RPMI8226 (cell line): ENCODE results near the gene LIPT1.
"Not testable (repeated sequence)": the region's sequence is repeated elsewhere in the genome, so short reads cannot be mapped to it uniquely, and the experiment has no call there.

ENCODE experiments used
- DNase-seq: peaks from one replicate; pipeline ENCODE4 v3.0.0-alpha.2; 2015

The LIPT1 gene

DNA sequence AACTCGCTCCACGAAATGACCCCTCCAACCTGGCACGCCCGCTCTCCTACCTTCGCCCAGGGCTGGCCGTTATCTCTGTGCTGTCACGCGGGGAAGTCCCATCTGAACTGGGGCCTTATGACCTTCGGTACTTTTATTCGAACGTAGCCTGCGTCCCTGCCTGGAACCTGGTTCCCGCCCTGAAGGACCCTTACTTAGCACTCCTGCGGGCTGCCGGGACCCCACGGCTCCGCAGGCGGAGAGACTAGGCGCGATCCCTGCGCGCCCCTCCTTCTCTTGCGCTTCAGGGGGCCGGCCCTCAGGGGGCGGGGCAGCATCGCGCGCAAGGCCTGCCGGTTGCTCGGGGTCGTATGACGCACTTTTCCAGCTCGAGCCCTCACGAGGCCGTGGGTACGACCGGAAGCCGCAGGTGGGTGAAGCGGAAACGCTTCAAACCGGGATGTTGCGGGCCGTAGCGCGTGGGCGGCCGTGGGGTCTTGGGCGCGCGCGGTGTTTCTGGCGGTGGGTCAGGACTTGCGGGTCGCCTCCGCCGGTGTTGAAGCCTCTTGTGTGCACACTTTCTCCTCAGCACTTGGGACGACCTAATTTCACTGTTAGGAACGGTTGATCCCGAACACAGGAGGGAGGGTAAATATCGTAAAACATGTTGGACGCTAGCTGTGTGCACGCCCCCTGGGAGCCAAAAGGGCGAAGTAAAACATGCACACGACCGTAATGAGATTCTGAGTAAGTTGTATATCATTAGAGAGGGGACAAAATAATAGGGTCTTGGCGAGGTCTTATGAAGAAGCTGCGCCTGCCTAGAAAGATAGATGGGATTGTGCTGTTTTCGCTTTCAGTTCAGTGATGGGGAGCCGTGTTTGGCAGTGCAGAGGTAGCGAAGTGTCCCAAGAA, at the start of gene LIPT1, which contains the start of gene TSGA10:
TSS of gene LIPT1 (plus strand) at position 325 of the 894 bp plus-strand sequence. CDS start 6,991 bp downstream, outside the sequence.
TSS of gene TSGA10 (minus strand) at position 300 of the 894 bp plus-strand sequence. CDS start 45,503 bp downstream, outside the sequence.
- peak; percentile 94 for DNase-seq

- no peak for DNase-seq
Observed at GRCh38 chr2:99106913-99107312, 47.9 kb upstream of the LIPT1 start.

DNA sequence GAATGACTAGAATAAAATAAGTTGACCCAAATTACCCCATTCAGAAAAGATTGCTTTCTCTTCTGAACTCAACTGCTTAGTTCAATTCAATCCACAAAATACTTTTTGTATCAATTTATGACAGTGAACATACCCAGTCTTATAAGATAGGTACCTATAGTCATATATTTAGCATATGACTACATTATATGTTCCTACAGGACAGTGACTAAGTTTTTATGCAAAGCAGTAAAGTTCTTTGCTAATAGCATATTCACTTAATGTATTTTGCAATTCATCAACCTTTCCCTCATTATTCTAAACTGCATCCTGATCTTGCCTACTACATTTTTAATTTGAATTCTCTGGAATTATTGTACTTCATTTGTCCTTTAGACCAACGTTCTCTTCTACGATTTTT, 43.5 kb upstream of the LIPT1 start:
- DNase-seq, result no peak

- no peak for DNase-seq
Observed at GRCh38 chr2:99111945-99112344, 42.8 kb upstream of the LIPT1 start.

DNA sequence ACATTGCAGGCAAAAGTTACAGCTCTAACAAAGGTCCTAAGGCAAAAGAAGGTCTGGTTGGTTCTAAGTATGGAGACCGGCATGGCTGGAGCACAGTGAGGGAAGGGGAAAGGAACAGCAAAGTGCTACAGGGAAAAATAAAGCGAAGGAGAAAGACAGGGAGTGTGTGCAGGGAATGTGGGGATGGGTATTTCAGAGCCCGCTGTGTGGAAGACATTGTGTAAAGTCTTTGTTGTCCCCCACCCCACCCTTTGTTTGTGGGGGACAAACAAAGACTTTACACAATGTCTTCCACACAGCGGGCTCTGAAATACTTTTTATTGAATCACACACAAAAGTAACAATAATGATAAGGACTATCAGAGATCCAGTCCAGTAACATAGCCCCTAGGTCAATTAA, 42.1 kb upstream of the LIPT1 start:
- no peak for DNase-seq

- DNase-seq, result no peak
Observed at GRCh38 chr2:99127981-99128380, 26.8 kb upstream of the LIPT1 start.

- not testable (repeated sequence) for DNase-seq
Observed at GRCh38 chr2:99135044-99135556, 19.7 kb upstream of the LIPT1 start.

DNA sequence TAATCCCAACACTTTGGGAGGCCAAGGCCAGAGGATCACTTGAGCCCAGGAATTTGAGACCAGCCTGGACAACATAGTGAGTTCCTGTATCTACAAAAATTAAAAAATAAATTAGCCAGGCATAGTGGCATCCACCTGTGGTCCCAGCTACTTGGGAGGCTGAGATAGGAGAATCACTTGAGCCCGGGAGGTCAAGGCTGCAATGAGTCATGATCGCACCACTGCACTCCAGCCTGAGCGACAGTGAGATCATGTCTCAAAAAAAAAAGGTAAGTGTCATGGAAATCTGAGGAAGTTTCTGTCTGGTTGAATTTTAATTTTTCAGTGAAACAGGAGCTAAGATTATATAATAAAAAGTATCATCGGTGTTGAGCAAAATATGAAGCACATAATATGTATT, 15.8 kb upstream of the LIPT1 start:
- DNase-seq, result no peak

- no peak for DNase-seq
Observed at GRCh38 chr2:99140056-99140859, 14.5 kb upstream of the LIPT1 start.

- no peak for DNase-seq
Observed at GRCh38 chr2:99140860-99141109, 14.0 kb upstream of the LIPT1 start.

GRCh38 chr2:99141110-99142108, 13.4 kb upstream of the LIPT1 start, which contains the start of gene C2orf15:
Gene C2orf15 (plus strand): TSS chr2:99141707. CDS start chr2:99150559, 8,852 bp downstream.
- peak; percentile 96 for DNase-seq

DNA sequence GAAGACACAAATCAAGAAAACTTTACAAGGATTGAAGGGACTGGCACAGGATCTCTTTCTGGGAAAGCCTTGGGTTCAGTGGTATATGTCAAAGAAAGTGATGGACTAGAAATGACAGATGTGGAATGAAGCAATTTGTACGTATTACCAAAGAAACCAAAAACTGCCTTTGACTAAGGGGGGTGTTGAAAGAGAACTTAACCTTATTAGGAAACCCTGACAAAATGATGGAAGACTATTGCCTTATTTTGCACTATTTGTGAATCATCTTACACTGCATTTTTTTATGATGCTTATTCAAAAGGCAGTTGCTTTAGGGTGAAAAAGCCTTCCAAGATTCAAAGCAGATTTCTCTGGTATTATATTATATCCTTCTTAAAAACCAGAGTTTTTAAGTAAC, 4.1 kb upstream of the LIPT1 start:
- no peak for DNase-seq

DNA sequence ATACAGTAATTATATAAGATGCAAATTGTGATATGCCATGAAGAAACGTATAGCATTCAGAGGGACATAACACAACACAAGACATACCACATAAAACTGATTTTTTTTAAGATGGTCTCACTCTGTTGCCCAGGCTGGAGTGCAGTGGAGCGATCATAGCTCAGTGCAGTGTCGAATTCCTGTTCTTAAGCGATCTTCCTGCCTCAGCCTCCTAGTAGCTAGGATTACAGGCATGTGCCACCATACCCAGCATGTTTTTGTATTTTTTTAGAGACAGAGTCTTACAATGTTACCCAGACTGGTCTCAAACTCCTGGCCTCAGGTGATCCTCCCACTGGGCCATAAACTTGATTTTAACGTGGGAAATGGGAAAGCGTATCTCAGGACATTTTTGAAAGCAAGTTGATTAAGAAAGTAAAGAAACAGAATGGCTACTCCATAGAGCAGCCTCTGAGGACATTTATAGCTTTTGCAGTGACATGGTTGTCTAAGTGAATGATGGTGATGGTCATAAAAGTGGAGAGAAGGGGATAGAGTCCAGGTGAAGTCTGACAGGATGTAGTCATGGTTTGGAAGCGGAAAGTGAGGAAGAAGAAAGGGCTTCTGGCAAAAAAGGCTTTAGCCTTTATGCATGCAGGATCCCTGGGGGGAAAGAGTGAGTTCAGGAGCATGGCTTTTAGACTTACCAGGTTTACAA, 2.4 kb upstream of the LIPT1 start:
- DNase-seq, result no peak

GRCh38 chr2:99153921-99154604, 704 bp upstream of the LIPT1 start:
- peak; percentile 25 for DNase-seq

DNA sequence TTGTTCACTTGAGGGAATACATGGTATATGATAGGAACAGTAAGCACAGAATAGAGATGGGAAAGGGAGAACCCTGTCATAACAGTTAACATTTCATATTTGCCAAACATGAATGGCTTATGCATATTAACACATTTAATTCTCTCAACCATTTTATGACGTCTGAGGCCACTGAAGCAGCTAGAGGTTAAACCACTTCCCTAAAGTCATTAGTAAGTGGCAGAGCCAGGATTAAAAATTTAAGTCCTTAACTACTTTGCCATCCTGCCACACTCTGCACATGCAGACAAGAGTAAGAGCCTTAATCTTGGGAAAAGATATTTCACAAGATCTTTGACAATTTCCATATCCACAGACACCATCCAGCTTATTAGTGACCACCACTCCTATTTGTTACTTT, 2.1 kb downstream of the LIPT1 start:
- no peak for DNase-seq

GRCh38 chr2:99158599-99158998, 3.8 kb downstream of the LIPT1 start:
- DNase-seq, result no peak

GRCh38 chr2:99159594-99159993, 4.8 kb downstream of the LIPT1 start:
- no peak for DNase-seq

- no peak for DNase-seq
Observed at GRCh38 chr2:99166218-99166617, 11.5 kb downstream of the LIPT1 start.

DNA sequence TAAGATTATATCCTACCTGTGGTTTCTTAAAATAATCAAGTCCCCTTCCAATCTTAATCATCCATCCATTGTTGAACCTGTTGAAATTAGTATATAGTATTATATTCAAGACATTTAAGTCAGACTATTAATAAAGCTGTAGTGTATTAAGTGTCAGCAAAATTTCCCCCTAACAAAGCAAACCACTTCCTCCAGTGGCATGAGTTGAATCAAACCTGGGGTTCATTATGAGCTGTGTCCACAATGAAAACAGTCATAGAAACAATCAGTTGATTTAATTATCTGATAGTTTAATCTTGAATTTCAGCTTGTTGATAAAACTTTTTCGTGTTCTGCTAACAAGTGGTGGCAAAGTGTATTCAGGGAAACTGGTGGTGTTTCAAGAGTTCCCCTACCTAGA, 14.8 kb downstream of the LIPT1 start:
- no peak for DNase-seq

GRCh38 chr2:99171377-99172140, 16.8 kb downstream of the LIPT1 start:
- DNase-seq, result no peak
